Measurements from ENCODE around the gene LZTR1.
"Not testable (repeated sequence)": the region's sequence is repeated elsewhere in the genome, so short reads cannot be mapped to it uniquely, and the experiment has no call there.

LZTR1 gene

DNA sequence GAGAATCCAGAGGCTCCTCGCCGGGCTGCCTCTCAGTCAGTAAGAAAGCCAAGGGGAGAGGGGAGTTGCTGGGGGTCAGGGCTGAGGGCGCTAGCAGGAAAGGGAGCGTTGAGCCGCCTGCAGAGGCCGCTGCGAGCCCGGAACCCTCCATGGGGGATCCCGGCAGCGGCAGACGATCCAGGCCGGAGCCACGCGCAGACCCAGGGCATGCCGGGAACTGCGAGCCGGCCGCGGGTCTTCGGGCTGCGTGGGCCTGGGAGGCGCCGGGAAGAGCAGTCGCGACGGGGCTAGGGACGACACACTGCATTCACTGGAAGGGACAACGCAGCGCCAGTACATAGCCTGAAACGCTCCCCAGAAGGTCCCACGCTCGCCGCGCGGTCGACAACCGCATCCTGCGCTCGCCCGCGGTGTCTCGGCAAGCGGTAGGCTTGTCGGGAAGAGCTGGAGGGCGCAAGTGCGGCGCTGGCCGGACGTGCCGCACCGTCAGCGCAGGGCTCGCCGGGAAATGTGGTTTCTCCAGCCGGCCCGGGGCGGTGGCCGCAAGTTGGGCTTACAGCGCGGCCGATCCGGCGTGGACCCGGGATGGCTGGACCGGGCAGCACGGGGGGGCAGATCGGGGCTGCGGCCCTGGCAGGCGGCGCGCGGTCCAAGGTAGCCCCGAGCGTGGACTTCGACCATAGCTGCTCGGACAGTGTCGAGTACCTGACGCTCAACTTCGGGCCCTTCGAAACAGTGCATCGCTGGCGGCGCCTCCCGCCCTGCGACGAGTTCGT is at the start of gene LZTR1:
LZTR1 (plus strand) TSS at position 511 of the 776 bp plus-strand sequence; CDS start at position 586, 75 bp downstream.
- peak; percentile 61 for DNase-seq

DNA sequence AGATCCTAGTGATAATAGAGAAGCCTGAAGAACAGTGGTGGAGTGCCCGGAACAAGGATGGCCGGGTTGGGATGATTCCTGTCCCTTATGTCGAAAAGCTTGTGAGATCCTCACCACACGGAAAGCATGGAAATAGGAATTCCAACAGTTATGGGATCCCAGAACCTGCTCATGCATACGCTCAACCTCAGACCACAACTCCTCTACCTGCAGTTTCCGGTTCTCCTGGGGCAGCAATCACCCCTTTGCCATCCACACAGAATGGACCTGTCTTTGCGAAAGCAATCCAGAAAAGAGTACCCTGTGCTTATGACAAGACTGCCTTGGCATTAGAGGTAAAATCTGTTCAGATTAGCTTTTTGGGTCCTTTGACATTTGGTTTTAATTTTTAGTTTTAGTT is 48.2 kb upstream of the LZTR1 start:
- DNase-seq = no peak

DNA sequence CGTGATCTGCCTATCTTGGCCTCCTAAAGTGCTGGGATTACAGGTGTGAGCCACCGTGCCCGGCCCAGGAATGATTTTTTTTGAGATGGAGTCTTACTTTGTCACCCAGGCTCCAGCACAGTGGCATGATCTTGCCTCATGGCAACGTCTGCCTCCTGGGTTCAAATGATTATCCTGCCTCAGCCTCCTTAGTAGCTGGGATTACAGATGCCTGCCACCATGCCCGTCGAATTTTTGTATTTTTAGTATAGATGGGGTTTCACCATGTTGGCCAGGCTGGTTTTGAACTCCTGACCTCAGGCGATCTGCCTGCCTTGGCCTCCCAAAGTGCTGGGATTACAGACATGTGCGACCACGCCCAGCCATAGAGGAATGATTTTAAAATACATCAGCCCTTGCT is 47.0 kb upstream of the LZTR1 start:
- DNase-seq = not testable (repeated sequence)

DNA sequence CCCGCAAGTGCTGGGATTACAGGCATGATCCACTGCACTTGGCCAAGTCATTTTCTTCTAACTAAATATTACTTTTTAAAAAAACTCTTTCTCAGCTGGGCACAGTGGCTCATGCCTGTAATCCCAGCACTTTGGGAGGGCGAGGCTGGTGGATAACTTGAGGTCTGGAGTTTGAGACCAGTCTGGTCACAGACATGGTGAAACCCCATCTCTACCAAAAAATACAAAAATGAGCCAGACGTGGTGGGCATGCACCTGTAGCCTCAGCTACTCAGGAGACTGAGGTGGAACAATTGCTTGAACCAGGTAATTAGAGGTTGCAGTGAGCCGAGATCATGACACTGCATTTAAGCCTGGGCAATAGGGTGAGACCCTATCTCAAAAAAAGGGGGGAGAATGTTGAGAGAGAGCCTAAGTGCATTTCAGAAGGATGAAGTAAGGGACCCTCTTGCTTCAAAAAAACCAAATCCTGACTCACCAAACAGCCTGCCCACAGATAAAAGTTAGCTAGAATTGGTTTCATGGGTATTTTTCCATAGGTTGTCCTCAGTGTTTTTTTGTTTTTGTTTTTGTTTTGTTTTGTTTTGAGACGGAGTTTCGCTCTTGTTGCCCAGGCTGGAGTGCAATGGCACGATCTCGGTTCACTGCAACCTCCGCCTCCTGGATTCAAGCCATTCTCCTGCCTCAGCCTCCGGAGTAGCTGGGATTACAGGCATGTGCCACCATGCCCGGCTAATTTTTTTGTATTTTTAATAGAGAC is 46.1 kb upstream of the LZTR1 start:
- DNase-seq = not testable (repeated sequence)

DNA sequence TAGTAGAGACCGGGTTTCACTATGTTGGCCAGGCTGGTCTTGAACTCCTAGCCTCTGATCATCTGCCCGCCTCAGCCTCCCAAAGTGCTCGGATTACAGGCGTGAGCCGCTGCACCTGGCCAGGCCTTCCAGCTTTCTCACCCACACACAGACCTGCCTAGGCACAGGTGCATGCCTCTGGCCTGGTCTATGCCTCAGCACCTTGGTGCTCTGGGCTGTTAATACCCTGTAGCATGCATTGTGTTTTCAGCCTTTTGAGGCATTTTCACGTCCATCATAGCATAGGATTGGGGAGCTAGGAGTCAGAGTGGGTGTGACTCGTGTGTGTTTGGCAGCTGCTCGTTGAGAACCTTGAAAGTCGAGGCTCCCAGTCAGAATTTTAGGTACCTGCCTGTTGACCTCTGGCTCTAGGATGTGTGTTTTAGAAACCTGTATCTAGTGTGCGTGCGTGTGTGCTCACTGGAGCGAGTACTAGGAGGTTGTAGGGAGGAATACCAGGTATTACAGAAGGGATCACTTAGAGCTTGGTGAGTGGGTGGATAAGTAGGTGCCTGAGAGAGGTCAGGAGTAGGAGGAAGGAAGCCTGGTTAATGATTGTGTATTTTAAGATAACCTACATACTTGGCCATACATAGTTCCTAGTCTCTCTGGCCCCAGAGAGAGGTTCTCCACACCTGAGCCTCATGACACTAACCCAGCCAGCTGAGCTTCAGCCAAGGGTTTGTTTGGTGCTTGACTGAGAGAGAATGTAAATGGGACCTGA is 44.9 kb upstream of the LZTR1 start:
- DNase-seq = no peak

DNA sequence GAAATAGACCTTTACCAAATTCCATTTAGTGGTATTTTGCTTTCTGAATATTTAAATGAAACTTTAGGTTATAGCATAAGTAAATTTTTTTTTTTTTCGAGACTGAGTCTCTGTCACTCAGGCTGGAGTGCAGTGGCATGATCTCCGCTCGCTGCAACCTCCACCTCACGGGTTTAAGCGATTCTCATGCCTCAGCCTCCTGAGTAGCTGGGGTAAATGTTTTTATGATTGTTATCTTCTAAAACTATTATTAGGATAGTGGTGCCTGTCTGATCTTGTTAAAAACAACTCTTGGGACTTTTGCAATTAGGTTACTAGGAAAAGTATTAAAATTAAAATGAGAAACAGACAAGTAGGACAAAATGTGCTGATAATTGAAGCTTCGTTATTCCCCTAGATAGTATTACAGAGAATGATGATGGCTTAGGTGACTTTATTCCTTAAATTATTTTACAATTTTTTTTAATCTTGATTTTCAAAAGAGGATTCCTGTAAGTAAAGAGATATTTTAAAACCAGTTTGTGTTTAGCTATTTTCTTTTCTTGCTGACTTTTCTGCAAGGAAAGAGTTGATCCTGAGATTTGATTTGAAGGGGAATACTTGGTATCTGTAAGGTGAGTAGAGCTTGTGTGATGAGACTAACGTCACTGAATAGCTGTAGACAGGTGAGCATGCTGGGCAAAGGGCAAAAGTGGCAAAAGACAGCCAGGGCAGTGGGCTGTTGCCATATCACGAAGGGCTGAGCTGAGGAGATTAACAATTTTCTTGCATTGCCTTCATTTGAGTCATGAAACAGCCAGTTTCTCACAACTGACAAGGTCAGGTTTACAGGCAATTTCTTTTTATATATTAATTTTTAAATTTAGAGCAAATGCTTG is 44.1 kb upstream of the LZTR1 start:
- DNase-seq = no peak

DNA sequence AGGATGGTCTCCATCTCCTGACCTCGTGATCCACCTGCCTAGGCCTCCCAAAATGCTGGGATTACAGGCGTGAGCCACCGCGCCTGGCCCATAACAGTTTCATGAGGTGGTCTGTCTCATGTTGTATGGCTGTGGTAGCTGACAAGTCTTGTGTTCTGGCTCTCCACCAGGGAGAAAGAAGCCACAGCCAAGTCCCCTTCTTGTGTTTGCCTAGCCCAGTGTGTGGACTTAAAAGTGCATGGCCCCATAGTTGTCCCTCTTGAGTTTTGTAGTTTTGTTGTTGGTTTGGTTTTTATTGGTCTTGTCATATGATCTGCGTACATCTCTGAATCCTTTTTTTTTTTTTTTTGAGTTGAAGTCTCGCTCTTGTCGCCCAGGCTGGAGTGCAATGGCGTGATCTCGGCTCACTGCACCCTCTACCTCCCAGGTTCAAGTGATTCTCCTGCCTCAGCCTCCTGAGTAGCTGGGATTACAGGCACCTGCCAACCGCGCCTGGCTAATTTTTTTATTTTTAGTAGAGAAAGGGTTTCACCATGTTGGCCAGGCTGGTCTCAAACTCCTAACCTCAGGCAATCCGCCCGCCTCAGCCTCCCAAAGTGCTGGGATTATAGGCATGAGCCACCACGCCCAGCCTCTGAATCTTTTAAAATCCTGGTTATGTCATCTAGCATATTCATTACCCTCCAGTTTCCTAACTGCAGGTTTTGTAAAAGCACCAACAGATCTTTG is 42.5 kb upstream of the LZTR1 start:
- not testable (repeated sequence) for DNase-seq

DNA sequence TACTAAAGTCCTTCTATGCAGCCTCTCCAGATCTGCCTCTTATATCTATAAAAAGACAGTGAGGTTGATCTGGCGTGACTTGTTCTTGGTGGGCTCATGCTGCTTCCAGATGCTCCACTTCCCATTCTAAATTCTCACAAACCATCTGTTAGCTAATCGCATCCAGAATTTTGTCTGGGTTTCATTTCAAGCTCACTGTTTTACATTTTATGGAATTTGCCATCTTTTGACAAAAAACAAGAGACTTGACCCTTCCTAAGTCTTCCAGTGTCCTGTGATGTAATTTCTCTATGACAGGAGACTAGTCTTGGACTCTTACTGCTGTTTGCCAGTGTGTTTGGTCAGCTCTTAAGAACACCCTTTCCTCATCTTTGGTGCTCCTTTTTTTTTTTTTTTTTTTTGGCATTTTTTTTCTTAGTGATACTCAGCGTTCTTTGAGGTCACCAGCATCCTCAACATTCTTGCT is 41.9 kb upstream of the LZTR1 start:
- DNase-seq = peak; percentile 86

DNA sequence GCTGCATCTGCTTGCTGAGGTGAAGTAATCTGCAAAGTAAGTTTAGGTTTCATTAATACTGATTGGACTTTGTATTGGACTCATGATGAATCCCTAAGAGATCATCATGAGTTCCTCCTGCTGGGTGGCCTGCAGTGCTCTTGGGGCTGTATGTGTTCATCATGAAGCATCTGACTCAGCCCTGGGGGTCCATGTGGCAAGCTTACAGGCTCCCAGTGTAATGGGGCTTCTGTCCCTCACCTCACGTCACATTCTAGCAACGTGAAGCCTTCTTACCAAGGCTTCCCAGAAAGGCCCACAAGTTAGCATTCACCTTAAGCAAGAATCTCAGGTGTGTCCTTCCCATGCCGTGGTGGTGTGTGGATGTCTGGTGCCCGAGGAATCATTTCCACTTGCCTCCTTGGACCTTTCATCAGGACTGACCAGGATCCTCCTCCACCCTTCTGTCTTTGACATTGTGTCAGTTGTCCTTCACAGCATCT is 41.2 kb upstream of the LZTR1 start:
- DNase-seq = no peak

DNA sequence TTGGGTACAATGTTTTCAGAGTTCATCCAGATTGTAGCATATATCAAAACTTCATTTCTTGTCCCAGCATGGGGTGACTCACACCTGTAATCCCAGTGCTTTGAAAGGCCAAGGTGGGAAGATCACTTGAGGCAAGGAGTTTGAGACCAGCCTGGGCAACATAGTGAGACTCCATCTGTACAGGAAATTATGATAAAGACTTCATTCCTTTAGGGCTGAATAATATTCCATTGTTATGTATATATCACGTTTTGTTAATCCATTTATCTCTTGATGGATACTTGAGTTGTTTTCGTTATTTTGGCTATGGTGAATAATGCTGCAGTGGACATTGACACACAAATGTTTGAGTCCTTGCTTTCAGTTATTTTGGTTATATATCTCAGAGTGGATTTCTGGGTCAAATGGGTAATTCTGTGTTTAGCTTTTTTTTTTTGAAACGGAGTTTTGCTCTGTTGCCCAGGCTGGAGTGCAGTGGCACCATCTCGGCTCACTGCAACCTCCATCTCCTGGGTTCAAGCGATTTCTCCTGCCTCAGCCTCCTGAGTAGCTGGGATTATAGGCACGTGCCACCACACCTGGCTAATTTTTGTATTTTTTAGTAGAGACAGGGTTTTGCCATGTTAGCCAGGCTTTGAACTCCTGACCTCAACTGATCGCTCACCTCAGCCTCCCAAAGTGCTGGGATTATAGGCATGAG is 39.7 kb upstream of the LZTR1 start:
- not testable (repeated sequence) for DNase-seq

DNA sequence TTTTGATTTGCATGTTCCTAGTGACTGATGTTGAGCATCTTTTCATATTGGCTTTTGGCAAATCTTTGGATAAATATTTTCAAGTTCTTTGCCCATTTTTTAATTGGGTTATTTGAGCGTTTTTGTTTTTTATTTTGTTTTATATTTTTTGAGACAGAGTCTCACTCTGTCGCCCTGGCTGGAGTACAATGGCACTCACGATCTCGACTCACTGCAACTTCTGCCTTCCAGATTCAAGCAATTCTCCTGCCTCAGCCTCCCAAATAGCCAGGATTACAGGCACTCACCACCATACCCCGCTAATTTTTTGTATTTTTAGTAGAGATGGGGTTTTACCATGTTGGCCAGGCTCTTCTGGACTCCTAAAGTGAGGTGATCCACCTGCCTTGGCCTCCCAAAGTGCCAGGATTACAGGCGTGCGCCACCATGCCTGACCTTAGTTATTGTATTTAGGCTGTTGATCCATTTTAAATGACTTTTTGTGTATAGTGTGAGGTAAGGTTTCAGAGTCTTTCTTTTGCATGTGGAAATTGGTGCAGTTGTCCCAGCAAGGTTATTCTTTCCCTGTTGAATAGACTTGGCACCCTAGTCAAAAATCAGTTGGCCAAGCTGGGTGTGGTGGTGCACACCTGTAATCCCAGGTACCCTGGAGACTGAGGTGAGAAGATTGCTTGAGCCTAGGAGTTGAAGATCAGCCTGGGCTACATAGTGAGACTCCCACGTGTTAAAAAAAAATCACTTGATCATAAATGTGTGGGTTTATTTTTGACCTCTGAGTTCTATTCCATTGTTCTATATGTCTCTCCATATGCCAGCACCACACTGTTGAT is 38.8 kb upstream of the LZTR1 start:
- no peak for DNase-seq

DNA sequence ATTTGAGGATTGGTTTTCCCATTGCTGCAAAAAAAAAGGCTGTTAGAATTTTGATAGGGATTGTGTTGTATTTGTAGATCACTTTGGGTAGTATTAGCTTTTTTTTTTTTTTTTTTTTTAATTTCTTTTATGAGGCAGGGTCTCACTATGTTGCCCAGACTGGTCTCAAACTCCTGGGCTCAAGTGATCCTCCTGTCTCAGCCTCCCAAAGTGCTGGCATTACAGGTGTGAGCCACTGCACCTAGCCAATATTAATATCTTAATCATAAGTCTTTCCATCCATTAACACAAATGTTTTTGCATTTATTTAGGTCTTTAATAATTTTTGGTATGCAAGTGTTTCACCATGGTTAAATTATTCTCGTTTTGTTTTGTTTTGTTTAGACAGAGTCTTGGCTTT is 38.1 kb upstream of the LZTR1 start:
- DNase-seq = no peak

DNA sequence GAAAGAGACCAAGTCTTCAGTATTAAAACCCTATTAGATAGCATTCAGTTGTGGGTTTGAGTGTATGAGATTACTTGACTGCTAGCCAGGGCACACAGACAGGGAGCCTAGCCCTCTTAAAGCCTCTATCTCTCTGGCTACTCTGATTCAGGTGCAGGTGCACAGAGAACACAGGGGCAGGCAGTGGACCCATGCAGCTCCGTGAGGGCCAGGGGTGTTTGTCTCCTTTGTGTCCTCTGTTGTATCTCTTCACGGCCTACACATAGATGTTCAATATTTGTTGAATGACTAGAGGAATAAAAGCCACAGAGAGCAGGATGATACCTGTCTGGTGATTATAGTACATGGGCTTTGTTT is 36.5 kb upstream of the LZTR1 start:
- DNase-seq = no peak

DNA sequence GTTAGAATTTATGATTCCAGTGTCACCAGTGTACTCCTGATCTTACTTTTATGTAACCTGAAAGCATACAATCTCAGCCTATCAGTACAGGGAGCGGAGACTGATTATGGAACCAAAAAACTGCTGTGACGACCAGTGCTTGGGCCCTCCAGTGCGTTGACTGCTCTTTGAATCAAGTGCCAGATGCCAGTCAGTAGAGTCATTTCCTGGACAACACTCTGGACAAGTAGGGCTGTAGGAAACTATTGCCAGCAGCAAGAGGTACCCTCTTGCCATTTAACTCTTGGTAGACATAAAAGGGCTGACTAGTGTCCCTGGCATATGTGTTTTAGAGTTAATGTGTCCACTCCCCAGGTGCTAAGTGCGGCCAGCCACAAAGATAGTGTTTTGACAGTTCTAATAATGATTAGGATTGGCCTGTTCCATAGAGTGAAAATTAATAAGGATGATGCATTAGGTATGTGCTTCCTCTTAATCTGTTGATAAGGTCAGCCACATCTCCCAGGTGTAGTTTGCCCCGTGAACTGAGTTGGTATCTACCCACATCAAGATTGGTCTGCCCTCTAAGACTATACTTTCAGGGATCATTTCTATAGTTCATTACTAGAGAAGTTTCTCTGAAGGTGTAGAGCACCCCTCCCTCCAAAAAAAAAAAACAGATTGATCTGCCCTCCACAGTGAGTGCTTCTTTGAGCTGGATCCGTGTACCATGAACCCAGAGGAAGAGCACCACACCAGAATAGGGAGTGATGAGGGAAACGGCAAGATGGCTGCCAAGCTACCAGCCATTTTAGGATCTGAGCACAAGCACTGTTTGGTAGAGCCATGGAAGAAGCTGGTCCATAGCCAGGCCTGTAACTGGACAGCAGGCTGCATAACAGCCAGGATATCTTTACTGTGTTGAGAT is 35.8 kb upstream of the LZTR1 start:
- no peak for DNase-seq

DNA sequence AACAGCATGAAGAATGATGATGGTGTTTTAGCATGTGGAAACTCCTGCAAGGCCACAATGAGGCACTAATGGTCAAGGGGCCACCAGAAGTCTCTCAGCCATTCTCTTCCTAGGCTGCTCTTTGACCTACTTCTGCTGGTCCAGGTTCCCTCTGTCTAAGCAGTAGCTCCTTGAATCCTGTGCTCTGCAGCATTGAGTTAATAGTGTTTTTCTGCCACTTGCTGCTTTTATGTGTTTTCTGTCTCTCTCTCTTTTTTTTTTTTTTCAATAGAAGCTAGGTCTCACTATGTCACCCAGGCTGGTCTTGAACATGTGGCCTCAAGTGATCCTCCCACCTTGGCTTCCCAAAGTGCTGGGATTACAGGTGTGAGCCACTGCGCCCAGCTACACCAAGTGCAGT is 35.1 kb upstream of the LZTR1 start:
- DNase-seq = no peak

DNA sequence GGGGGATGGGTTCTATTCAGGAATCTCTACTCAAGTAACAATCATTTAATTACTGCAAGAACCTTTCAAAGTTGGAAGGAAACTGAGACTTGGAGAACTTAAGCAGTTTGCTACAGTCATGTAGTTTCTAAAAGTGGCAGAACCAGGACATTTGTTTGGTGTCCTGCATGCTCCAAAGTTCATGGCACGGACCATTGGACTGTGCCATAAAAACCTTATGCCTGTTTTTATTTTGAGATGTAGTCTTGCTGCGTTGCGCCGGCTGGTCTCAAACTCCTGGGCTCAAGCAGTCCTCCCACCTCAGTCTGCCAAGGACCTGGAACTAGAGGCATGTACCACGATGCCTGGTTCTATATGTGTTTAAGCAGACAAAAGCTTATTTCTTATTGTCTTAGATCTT is 33.6 kb upstream of the LZTR1 start:
- no peak for DNase-seq

DNA sequence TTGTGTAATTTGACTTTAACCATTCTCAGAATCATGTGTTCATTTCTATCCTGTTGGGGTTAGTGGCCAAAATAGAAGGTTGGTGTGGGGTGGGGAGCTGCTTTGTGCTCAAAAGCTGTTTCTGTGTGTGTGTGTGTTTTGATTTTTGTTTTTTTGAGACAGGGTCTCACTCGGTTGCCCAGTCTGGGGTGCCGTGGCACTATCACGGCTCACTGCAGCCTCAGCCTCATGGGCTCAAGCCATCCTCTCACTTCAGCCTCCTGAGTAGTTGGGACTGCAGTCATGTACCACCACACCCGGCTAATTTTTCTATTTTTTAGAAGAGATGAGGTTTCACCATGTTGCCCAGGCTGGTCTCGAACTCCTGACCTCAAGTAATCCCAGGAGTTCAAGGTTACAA is 33.1 kb upstream of the LZTR1 start:
- DNase-seq = no peak

DNA sequence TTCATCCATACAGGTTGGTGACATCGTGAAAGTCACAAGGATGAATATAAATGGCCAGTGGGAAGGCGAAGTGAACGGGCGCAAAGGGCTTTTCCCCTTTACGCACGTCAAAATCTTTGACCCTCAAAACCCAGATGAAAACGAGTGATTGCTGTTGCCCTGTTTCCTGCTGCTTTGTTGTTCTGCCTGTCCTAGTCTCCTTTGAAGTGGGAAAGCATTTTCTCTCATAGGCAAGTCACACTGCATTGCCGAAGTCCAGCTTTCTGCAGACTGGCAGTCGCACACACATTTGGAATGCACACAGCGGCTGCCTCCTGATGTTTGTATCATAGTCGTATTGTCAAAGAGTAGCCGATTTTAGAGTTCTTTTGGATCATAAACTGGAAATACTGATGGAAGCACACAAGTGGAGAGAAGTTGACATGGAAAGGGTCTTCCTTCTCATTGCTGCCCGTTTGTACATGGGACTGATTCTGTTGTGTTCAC is 32.4 kb upstream of the LZTR1 start:
- no peak for DNase-seq
